KOPT-K1 (cell line): ENCODE data around the gene SLAMF9.

Source experiments
- H3K27ac ChIP-seq: fragments of 200-600 bp; sonication (generic); 2 replicates; pipeline ENCODE4 v1.5.1; 2016; ENCODE audit warnings: antibody characterized with exemption, mild to moderate bottlenecking, low read depth, low read length; ENCODE audit not compliant: poor library complexity, severe bottlenecking
- H3K36me3 ChIP-seq: fragments of 200-600 bp; sonication (generic); 2 replicates; pipeline ENCODE4 v1.5.1; 2017; ENCODE audit warnings: antibody characterized with exemption, mild to moderate bottlenecking, low read length, moderate library complexity; ENCODE audit not compliant: insufficient read depth
- H3K9me3 ChIP-seq: fragments of 200-600 bp; sonication (generic); 2 replicates; pipeline ENCODE4 v1.5.1; 2017; ENCODE audit warnings: antibody characterized with exemption, low read length, mild to moderate bottlenecking; ENCODE audit not compliant: insufficient read depth, poor library complexity, severe bottlenecking

SLAMF9 gene

DNA sequence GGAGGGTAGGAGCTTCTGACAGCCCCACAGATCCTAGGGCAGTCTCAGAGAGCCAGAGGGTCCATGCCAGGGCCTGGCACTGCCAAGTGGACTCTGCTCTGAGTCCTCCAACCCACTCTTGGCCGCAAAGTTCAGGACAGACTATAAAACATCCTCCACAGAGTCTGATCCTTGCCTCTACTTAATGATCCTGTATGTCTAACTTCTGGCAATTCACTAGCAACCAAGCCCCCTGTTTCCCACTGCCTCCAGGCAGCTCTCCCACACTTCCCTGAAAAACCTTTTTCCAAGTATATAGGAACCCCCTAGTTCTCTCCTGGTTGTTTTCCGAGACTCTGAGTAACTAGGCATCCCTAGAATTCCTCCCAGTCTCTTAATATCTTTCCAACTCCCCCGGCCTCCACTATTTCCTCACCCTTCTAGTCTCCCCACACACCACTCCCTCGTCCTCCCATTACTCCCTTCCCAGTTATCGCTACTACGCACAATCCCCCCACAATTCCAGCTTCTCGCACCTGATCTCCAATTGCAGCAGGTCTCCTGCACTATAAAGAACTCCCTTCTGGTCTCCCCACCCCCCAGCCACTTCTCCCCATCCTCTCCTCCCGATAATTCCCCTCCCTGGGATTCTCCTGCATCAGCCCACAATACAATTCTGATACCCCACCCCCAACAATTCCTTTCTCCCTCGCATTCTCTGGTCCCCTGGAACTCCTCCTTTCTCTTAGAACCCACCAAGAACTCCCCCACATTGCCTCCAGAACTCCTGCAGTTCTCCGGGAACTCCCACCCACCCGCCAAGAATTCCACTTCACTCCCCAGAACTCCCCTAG is 9.2 kb downstream of the SLAMF9 start:
- Histone ChIP-seq H3K9me3 (no peaks in the 10 kb centered on the region), H3K36me3 (no peaks in the 10 kb centered on the region), H3K27ac (no peak overlapping the region)

GRCh38 chr1:159943908-159944622 is 10.0 kb downstream of the SLAMF9 start:
- no peaks in the 10 kb centered on the region for H3K9me3 ChIP-seq
- H3K27ac ChIP-seq = no peak overlapping the region
- H3K36me3 ChIP-seq = no peaks in the 10 kb centered on the region

DNA sequence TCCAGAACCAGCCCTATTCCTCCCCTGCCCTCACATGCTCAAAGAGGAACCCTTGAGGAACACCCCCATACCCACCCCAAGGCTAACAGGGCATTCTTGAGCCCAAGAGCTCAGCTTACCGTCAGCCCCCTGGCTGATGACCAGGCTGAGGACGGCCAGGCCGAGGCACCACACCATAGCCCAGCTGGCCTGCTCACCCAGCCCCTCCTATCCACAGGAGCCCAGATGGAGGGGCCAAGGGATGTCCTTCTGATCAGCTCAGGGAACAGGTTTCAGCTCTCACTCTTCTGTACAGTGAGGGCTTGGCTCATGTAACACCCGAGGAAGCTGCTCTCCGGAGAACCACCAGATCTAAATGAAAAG is 10.8 kb downstream of the SLAMF9 start:
- Histone ChIP-seq H3K9me3 (no peaks in the 10 kb centered on the region), H3K27ac (no peak overlapping the region), H3K36me3 (no peaks in the 10 kb centered on the region)

- Histone ChIP-seq H3K9me3 (no peaks in the 10 kb centered on the region), H3K36me3 (no peaks in the 10 kb centered on the region), H3K27ac (no peak overlapping the region)
These were observed 11.3 kb downstream of the SLAMF9 start for GRCh38 chr1:159942632-159943277.

GRCh38 chr1:159941591-159942560 is 12.2 kb downstream of the SLAMF9 start:
- Histone ChIP-seq H3K36me3 (no peaks in the 10 kb centered on the region), H3K27ac (no peak overlapping the region), H3K9me3 (no peaks in the 10 kb centered on the region)

DNA sequence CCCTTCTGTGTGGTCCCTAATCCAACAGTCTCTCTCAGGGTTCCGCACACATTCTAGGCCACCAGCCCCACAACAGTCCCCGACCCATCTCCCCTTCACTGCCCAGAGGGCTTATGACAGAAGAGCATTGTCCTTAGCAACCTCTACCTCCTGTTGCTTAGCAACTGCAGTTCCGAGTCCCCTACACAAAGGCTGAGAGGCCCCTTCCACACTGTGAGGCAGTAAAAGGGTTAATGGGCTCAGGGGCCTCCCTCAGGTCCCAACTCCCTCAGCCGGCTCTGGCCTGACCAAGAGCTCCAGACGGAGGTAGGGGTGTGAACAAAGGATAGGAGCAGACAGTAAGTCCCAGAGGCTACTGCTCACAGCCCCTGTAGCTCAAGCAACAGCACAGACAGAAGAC is 12.9 kb downstream of the SLAMF9 start:
- Histone ChIP-seq H3K9me3 (no peaks in the 10 kb centered on the region), H3K27ac (no peak overlapping the region), H3K36me3 (no peaks in the 10 kb centered on the region)

DNA sequence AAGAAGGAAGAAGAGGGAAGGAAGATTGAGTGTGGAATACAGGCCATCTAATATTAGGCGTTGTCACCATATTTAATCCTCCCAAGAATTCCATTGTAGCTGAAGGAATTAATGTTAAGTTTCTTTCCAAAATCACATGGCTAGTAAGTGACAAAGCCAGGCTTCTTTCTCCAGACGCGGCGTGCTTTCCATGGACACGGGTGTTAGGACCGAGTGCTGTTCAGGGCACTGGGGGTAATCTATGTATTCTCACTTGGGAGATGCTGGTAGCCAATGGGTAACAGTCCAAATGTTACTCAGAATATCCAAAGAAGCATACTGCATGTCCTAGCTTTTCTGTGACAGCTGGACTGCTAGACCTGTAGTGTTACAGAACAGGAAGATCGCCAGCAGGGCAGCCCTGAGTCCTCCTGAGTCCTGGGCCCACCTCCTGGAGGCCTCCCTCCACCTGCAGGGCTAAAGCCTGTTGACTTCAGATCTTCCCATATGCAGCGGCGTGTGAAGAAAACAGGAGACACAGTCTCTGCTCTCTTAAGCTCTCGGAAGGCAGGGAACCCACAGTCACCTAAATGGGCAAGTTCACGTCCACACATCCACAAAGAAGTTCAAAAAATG is 13.9 kb downstream of the SLAMF9 start:
- Histone ChIP-seq H3K9me3 (no peaks in the 10 kb centered on the region), H3K36me3 (no peaks in the 10 kb centered on the region)

DNA sequence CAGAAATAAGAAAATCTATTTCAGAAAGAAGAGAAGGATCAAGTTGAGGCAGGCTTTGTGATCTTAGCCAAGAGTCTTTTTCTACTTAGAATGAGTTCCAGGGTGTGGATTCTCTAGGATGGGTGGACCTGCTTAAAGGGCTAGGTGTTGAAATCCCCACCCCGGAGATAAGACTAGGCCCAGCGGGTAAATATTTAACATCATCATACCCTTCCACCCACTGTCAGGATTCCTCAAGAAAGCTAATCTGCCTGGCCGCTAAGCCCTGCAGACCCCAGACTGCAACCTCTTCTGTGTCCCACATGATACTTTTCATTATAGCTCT is 14.4 kb downstream of the SLAMF9 start:
- Histone ChIP-seq H3K36me3 (no peaks in the 10 kb centered on the region), H3K27ac (no peak overlapping the region), H3K9me3 (no peaks in the 10 kb centered on the region)

More for the DNA sequence above, 13.9 kb downstream of the SLAMF9 start:
- no peak overlapping the region for H3K27ac ChIP-seq

DNA sequence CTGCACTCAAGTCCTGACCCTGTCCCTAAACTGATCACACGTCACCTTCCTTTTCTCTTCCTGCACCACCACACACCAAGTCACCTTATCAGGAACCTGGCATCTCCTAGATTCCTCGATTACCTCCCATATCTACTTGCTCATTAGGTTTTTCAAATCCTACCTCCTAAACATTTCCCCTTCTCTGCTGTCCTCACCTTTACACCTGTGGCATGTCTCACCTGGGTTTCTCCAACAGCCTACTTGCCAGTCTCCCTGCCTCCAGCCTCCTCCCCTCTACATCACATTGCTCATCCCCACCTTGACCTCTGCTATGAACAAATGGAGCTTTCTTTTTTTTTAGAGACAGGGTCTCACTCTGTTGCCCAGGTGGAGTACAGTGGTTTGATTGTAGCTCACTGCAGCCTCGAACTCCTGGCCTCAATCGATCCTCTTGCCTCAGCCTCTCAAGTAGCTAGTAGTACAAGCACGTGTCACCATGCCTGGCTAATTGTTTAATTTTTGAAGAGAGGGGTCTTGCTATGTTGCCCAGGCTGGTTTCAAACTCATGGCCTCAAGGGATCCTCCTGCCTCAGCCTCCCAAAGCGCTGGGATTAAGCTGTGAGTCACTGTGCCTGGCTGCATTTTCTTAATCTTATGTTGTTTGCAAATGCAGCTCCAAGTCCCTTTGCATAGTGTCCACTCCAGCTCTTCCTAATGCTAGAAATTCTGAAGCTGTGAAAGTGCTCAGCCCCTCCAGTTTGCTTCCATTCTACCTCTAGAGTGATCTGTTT is 14.9 kb downstream of the SLAMF9 start:
- H3K36me3 ChIP-seq = no peaks in the 10 kb centered on the region
- no peak overlapping the region for H3K27ac ChIP-seq
- no peaks in the 10 kb centered on the region for H3K9me3 ChIP-seq

GRCh38 chr1:159938211-159938852 is 15.7 kb downstream of the SLAMF9 start:
- no peaks in the 10 kb centered on the region for H3K9me3 ChIP-seq
- H3K36me3 ChIP-seq = no peaks in the 10 kb centered on the region
- H3K27ac ChIP-seq = no peak overlapping the region

- H3K36me3 ChIP-seq = no peaks in the 10 kb centered on the region
- no peaks in the 10 kb centered on the region for H3K9me3 ChIP-seq
- no peak overlapping the region for H3K27ac ChIP-seq
These were observed 16.8 kb downstream of the SLAMF9 start for GRCh38 chr1:159937054-159937750.

- H3K36me3 ChIP-seq = no peaks in the 10 kb centered on the region
- H3K9me3 ChIP-seq = no peaks in the 10 kb centered on the region
- no peak overlapping the region for H3K27ac ChIP-seq
These were observed 17.6 kb downstream of the SLAMF9 start for GRCh38 chr1:159936273-159936904.
